GM12865 (cell line): ENCODE data around the gene PPP1R14C.

Experiments used
- DNase-seq: peaks from one replicate; pipeline ENCODE4 v3.0.0; 2010; ENCODE audit warnings: low read depth
- H3K4me3 ChIP-seq: 2 replicates; pipeline ENCODE4 v1.5.1; 2011; ENCODE audit warnings: mild to moderate bottlenecking, low read depth, low read length, control low read depth
- CTCF ChIP-seq: IDR thresholded peaks from 2 replicates; pipeline ENCODE4 v1.5.1; 2011; ENCODE audit warnings: low read length, control low read depth, low read depth, inconsistent platforms; ENCODE audit not compliant: insufficient read depth; ENCODE audit errors: missing control alignments

The PPP1R14C gene

GRCh38 chr6:150152891-150153876 lies 10.3 kb downstream of the PPP1R14C start:
- DNase-seq = no peak
- no peak for TF ChIP-seq CTCF

GRCh38 chr6:150153905-150154492 lies 11.2 kb downstream of the PPP1R14C start:
- no peak for DNase-seq
- no peak overlapping the region for H3K4me3 ChIP-seq
- TF ChIP-seq CTCF = no peak

More at GRCh38 chr6:150152891-150153876, 10.3 kb downstream of the PPP1R14C start:
- no peak overlapping the region for H3K4me3 ChIP-seq

- no peak for TF ChIP-seq CTCF
- no peak for DNase-seq
Observed at GRCh38 chr6:150156460-150156859, 13.6 kb downstream of the PPP1R14C start.

GRCh38 chr6:150157081-150157480 lies 14.2 kb downstream of the PPP1R14C start:
- no peak overlapping the region for H3K4me3 ChIP-seq
- no peak for TF ChIP-seq CTCF
- no peak for DNase-seq

More at GRCh38 chr6:150156460-150156859, 13.6 kb downstream of the PPP1R14C start:
- H3K4me3 ChIP-seq = no peak overlapping the region

GRCh38 chr6:150159757-150160156 lies 16.9 kb downstream of the PPP1R14C start:
- no peak for TF ChIP-seq CTCF
- no peak for DNase-seq
- H3K4me3 ChIP-seq = no peak overlapping the region

GRCh38 chr6:150163970-150164369 lies 21.1 kb downstream of the PPP1R14C start:
- no peak for DNase-seq
- no peak for TF ChIP-seq CTCF
- no peak overlapping the region for H3K4me3 ChIP-seq
